ENCODE results near the gene TSACC.

GRCh38 chr1:156382561-156382960, 44.2 kb downstream of the TSACC start:
- TF ChIP-seq, protein P1, sequence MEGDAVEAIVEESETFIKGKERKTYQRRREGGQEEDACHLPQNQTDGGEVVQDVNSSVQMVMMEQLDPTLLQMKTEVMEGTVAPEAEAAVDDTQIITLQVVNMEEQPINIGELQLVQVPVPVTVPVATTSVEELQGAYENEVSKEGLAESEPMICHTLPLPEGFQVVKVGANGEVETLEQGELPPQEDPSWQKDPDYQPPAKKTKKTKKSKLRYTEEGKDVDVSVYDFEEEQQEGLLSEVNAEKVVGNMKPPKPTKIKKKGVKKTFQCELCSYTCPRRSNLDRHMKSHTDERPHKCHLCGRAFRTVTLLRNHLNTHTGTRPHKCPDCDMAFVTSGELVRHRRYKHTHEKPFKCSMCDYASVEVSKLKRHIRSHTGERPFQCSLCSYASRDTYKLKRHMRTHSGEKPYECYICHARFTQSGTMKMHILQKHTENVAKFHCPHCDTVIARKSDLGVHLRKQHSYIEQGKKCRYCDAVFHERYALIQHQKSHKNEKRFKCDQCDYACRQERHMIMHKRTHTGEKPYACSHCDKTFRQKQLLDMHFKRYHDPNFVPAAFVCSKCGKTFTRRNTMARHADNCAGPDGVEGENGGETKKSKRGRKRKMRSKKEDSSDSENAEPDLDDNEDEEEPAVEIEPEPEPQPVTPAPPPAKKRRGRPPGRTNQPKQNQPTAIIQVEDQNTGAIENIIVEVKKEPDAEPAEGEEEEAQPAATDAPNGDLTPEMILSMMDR (IDR thresholded peaks at IDR 0.05) = no peak
- no peak for TF ChIP-seq POLR2A (IDR thresholded peaks at IDR 0.05)

Measured in lower leg skin (tissue), 3 donors.